NB4 (cell line): ENCODE measurements around the gene IGFL2.

Experiments
- DNase-seq: peaks from one replicate; pipeline ENCODE4 v3.0.0; 2010; ENCODE audit warnings: low read depth
- H3K4me3 ChIP-seq: one replicate; pipeline ENCODE4 v1.5.1; 2011; ENCODE audit warnings: mild to moderate bottlenecking, low read depth, low read length, moderate library complexity
- MYC ChIP-seq: IDR thresholded peaks from 2 replicates; pipeline ENCODE4 v1.6.1; 2011; ENCODE audit warnings: low read depth, low read length
- POLR2A ChIP-seq: IDR thresholded peaks from 2 replicates; pipeline ENCODE4 v1.6.1; 2011; ENCODE audit warnings: mild to moderate bottlenecking; ENCODE audit not compliant: insufficient read length; ENCODE audit errors: extremely low read depth
- TF ChIP-seq, protein P1 (sequence below): IDR thresholded peaks from 2 replicates; pipeline ENCODE4 v1.6.1; 2011; ENCODE audit warnings: low read depth, low read length
- TF ChIP-seq, protein P2 (sequence below): IDR thresholded peaks from one replicate; pipeline ENCODE4 v1.5.1; 2012; ENCODE audit warnings: low read depth, low read length

IGFL2 gene

GRCh38 chr19:46210669-46211068 is 62.6 kb downstream of the IGFL2 start:
- no peak for DNase-seq
- TF ChIP-seq POLR2A (no peak), MYC (no peak)
- TF ChIP-seq, protein P1, sequence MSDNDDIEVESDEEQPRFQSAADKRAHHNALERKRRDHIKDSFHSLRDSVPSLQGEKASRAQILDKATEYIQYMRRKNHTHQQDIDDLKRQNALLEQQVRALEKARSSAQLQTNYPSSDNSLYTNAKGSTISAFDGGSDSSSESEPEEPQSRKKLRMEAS = no peak
- TF ChIP-seq, protein P2, sequence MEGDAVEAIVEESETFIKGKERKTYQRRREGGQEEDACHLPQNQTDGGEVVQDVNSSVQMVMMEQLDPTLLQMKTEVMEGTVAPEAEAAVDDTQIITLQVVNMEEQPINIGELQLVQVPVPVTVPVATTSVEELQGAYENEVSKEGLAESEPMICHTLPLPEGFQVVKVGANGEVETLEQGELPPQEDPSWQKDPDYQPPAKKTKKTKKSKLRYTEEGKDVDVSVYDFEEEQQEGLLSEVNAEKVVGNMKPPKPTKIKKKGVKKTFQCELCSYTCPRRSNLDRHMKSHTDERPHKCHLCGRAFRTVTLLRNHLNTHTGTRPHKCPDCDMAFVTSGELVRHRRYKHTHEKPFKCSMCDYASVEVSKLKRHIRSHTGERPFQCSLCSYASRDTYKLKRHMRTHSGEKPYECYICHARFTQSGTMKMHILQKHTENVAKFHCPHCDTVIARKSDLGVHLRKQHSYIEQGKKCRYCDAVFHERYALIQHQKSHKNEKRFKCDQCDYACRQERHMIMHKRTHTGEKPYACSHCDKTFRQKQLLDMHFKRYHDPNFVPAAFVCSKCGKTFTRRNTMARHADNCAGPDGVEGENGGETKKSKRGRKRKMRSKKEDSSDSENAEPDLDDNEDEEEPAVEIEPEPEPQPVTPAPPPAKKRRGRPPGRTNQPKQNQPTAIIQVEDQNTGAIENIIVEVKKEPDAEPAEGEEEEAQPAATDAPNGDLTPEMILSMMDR = no peak
- H3K4me3 ChIP-seq = no peak overlapping the region
